ENCODE measurements around the gene AGBL1.

AGBL1 gene

GRCh38 chr15:86165265-86166211, 85.9 kb downstream of the AGBL1 start:
- DNase-seq = no peak

- no peak for DNase-seq
These were observed 88.2 kb downstream of the AGBL1 start for GRCh38 chr15:86167841-86168240.

- no peak for DNase-seq
These were observed 99.2 kb downstream of the AGBL1 start for GRCh38 chr15:86178845-86179244.

GRCh38 chr15:86183596-86184491, 104.2 kb downstream of the AGBL1 start:
- peak; percentile 32 for DNase-seq

- DNase-seq = no peak
These were observed 114.2 kb downstream of the AGBL1 start for GRCh38 chr15:86193716-86194380.

GRCh38 chr15:86197770-86198169, 118.1 kb downstream of the AGBL1 start:
- no peak for DNase-seq

GRCh38 chr15:86199467-86200145, 119.9 kb downstream of the AGBL1 start:
- no peak for DNase-seq

- no peak for DNase-seq
These were observed 121.8 kb downstream of the AGBL1 start for GRCh38 chr15:86201313-86202008.

- no peak for DNase-seq
These were observed 123.8 kb downstream of the AGBL1 start for GRCh38 chr15:86203462-86203861.

- no peak for DNase-seq
These were observed 125.4 kb downstream of the AGBL1 start for GRCh38 chr15:86205096-86205495.

GRCh38 chr15:86213420-86213819, 133.7 kb downstream of the AGBL1 start:
- no peak for DNase-seq

GRCh38 chr15:86213888-86214287, 134.2 kb downstream of the AGBL1 start:
- no peak for DNase-seq

GRCh38 chr15:86221119-86221518, 141.4 kb downstream of the AGBL1 start:
- no peak for DNase-seq

GRCh38 chr15:86229306-86229705, 149.6 kb downstream of the AGBL1 start:
- no peak for DNase-seq

GRCh38 chr15:86229936-86230335, 150.3 kb downstream of the AGBL1 start:
- DNase-seq = no peak

- DNase-seq = peak; percentile 46
These were observed 152.4 kb downstream of the AGBL1 start for GRCh38 chr15:86231864-86232721.

GRCh38 chr15:86235667-86236066, 156.0 kb downstream of the AGBL1 start:
- DNase-seq = peak; percentile 2

GRCh38 chr15:86236356-86237110, 156.9 kb downstream of the AGBL1 start:
- no peak for DNase-seq

- DNase-seq = no peak
These were observed 157.4 kb downstream of the AGBL1 start for GRCh38 chr15:86237111-86237500.

Data from activated CD4-positive, alpha-beta T cell treated with anti-CD3 and anti-CD28 coated beads, Interleukin-2, Interleukin-6, amounts not matched to agents 100 ng/mL and 50 ng/mL, durations not matched to agents 16 hours and 8 hours (primary cell).